Stimulated activated CD4-positive, alpha-beta T cell treated with anti-CD3 and anti-CD28 coated beads, Interleukin-1b, Interleukin-23, amount 100 ng/mL, for 1 hour (primary cell): ENCODE data around the gene PPFIA4.
"Not testable (repeated sequence)": the region's sequence is repeated elsewhere in the genome, so short reads cannot be mapped to it uniquely, and the experiment has no call there.

ENCODE experiments used
- DNase-seq, 2 donors: peaks; one replicate each; pipeline ENCODE4 v3.0.0-alpha.2; 2020; ENCODE audit warnings: low read depth in 2 of 2

Gene PPFIA4

GRCh38 chr1:203026031-203026665 is at the start of gene PPFIA4:
PPFIA4 (plus strand) TSS chr1:203026491; CDS start chr1:203039009, 12,518 bp downstream.
- peak; percentile 72 to 80 for DNase-seq

DNA sequence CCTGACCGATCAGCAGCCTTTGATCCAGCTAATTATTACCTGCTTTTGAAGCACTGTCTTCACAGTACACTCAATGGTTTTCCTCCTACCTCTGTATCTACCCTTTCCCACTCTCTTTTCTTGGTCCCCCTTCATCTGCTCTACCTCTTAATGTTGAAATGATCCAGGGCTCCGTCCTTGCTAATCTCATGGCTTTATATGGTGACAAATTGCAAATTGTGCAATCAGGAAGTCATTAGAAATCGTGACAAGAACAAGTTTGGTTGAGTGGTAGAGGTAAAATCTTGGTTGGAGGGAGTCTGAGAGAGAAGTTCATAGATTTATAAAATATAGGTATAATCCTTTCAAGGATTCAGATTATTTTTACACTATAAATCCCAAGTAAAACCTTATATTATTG is 49.7 kb upstream of the PPFIA4 start:
- DNase-seq, result no peak

DNA sequence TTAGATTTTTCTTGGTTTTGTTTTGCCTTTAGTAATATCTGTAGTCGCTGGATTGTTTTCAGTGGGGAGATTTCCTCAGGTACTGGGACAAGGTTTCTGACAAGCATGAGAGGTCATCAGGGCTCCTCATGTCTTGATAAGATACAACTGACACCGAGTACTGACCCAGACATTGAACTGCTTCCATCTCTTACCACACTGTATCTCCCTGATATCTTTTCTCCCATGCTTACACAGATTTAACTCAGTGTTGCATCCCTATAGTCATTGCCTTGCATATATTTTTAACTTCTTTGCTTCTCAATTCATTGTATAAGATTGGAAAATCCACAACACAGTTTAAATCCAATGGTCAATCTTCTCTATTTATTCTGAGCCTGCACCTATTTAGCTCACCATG is 46.8 kb upstream of the PPFIA4 start:
- DNase-seq, result no peak

DNA sequence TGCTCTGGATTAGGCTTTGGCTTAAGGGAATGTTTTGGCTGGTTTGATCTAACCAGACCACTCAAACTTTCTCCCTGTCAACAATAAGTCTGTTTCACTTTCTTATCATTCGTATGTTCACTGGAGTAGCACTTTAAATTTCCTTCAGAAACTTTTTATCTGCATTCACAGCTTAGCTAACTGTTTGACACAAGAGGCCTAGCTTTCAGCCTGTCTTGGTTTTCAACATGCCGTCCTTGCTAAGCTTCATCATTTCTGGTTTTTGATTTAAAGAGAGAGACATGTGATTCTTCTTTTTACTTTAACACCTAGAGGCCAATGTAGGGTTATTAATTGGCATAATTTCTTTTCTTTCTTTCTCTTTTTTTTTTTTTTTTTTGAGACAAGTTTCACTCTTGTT is 44.4 kb upstream of the PPFIA4 start:
- DNase-seq, result no peak

- no peak for DNase-seq
These were observed 43.4 kb upstream of the PPFIA4 start for GRCh38 chr1:202982715-202983430.

- not testable (repeated sequence) for DNase-seq
These were observed 40.2 kb upstream of the PPFIA4 start for GRCh38 chr1:202986120-202986519.

- no peak for DNase-seq
These were observed 39.0 kb upstream of the PPFIA4 start for GRCh38 chr1:202987255-202987654.

GRCh38 chr1:202987922-202988583 is 38.2 kb upstream of the PPFIA4 start:
- no peak for DNase-seq

- DNase-seq, result no peak
These were observed 36.4 kb upstream of the PPFIA4 start for GRCh38 chr1:202989879-202990278.

- no peak for DNase-seq
These were observed 35.2 kb upstream of the PPFIA4 start for GRCh38 chr1:202991112-202991511.

GRCh38 chr1:202994756-202995155 is 31.5 kb upstream of the PPFIA4 start:
- DNase-seq, result no peak

DNA sequence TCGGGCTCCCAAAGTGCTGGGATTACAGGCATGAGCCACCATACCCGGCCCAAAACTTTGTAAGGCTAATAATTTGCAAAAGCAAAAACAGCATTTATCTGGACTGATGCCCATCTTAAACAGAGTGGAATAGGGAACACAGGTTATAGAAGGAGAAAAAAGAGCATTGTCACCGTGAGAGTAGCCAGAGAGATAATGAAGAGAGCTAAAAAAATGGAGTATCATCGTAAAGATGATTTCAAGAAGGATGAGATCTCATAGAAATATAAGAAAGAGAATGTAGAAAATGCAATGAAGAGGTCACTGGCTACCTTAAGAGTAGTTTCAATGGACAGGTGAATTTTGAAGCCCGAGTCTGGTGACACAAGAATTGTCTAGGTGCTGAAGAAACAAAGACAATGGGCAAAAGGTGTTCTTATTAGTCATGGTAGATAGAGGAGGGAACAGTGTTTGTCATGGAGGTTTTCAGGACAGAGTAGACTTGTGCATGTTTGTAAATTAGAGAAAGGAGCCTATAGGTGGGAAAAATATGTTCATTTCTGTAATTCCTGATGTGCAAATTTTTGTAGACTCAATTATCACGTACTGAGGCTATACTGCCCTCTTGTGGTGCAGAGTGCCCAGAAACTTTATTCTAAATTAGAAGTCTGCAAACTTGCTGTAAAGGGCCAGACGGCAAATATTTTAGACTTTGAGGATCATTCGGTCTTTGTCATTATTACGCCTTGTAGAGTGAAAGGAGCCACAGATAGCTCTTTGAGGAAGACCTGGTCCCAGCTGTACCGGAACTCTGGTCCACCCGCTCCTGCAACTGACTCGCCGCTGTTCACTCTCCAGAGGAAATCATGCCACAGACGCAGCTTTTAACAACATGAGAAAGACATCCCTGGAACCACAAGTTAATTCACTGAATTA is 27.2 kb upstream of the PPFIA4 start:
- peak; percentile 28 to 29 for DNase-seq

DNA sequence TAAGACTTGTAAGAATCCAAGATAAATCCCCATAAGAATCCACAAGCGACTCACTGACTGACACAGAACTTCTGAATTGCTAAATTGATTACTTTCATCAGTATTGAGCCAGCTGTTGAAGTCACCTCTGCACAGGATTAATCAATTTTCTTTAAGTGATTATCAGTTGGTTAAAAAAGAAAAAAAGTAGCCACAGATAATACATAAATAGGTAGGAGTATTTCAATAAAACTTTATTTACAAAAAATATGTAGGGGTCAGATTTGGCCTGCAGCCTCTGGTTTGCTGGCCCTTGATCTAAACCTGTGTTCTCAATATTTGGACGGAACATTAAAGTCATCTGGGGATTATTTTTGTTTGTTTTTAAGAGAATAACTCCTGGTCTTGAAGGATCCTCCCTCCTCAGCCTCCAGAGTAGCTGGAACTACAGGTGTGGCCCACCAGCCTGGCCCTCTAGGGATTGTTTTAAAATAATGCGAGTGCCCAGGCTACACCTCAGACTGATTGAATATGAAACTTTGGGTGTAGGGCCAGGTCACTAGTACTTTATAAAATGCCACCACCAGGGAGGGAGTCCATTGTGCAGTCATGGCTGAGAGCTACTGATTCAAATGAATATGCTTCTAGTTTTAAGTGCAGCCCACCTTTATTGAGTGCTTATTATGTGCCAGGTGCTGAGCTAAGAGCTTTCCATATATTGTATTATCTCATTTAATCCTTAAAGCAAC is 25.9 kb upstream of the PPFIA4 start:
- DNase-seq, result no peak

- DNase-seq, result no peak
These were observed 24.3 kb upstream of the PPFIA4 start for GRCh38 chr1:203001986-203002385.

DNA sequence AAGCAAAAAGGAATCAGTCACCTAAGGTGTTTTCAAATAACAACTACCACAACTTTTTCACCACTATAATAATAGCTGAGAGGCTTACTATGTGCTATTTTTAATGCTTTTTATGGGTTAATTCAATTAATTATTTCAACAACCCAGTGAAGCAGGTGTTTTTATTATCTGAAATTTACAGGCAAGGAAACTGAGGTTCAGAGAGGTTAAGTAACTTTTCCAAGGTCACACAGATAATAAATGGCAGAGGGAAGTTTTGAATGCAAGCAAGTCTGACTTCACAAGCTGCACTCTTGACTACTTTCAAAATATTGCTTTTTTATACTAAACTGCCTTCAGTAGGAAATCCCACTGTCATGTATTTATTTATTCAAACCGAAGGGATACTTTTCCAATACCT is 23.3 kb upstream of the PPFIA4 start:
- no peak for DNase-seq

GRCh38 chr1:203005395-203006142 is 20.7 kb upstream of the PPFIA4 start:
- DNase-seq, result not testable (repeated sequence)

DNA sequence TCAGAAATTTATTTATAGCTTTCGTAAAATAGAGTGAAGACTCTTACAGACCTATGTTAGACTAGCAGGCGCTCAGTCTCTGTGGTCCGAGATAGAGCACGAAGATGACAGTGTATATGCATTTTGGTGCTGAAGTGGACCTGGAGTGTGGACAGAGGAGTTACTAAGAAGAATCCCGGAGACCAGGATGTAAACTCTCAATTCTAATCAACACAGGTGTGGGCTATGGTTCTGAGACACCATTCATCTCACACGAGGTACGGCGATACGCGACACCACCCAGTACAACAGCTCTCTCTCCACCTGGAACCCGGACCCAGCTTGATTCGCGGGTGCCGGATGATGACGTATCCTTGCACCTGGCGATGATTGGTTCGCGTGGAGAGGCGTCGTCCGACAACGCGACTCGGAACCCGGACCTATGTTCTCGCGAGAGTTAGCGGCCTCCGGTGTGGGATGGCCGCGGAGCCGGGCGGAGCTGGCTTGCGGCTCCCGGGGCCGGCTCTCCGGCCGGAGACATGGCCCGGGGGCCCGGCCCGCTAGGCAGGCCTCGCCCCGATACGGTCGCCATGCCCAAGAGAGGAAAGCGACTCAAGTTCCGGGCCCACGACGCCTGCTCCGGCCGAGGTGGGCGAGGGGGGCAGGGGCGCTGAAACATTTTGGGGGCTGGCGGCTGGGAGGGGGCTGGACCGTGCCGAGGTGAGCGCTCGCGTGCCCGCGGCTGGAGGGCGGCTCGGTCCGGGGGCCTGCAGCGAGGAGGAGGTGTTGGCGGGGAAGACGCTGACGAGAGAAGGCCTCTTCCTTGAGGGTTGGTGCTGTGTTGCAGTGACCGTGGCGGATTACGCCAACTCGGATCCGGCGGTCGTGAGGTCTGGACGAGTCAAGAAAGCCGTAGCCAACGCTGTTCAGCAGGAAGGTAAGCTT is 19.1 kb upstream of the PPFIA4 start, which contains the start of gene TMEM183A:
TMEM183A (plus strand) TSS at position 427 of the 924 bp plus-strand sequence; CDS start at position 519, 92 bp downstream.
- peak; percentile 78 to 87 for DNase-seq

DNA sequence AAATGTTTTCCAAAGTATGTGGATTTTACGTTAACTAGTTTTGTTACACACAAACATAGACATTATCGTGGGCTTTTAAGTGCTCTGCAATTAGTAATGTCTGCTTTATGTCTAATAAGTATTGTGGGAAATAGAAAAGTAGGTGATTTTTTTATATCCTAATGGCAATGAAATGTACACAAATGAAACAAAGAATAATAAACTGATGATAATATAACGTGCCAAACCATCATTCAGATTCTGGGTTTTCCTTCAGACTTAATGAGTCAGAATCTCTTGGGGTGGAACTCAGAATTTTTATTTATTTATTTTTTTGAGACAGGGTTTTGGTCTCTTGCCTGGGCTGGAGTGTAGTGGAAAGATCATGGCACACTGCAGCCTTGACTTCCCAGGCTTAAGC is 17.1 kb upstream of the PPFIA4 start:
- DNase-seq, result no peak

DNA sequence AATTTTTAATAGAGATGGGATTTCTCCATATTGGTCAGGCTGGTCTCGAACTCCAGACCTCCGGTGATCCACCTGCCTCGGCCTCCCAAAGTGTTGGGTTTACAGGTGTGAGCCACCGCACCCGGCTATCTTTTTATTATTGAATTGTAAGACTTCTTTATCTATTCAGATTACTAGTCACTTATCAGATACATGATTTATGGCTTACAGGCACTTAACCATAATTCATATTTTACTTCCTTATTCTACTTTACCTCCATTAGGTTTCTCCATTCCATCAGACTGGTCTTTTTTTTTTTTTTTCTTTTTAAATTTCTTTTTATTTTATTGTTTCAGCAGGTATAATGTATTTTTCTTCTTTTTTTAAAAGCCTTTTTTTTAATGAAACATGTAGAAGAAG is 14.7 kb upstream of the PPFIA4 start:
- DNase-seq, result no peak
